GM04504 (cell line): ENCODE results near the gene KCNG4.
"Not testable (repeated sequence)": the region's sequence is repeated elsewhere in the genome, so short reads cannot be mapped to it uniquely, and the experiment has no call there.

Experiments used
- DNase-seq: peaks from one replicate; pipeline ENCODE4 v3.0.0-alpha.2; 2012; ENCODE audit warnings: low read depth

The KCNG4 gene

DNA sequence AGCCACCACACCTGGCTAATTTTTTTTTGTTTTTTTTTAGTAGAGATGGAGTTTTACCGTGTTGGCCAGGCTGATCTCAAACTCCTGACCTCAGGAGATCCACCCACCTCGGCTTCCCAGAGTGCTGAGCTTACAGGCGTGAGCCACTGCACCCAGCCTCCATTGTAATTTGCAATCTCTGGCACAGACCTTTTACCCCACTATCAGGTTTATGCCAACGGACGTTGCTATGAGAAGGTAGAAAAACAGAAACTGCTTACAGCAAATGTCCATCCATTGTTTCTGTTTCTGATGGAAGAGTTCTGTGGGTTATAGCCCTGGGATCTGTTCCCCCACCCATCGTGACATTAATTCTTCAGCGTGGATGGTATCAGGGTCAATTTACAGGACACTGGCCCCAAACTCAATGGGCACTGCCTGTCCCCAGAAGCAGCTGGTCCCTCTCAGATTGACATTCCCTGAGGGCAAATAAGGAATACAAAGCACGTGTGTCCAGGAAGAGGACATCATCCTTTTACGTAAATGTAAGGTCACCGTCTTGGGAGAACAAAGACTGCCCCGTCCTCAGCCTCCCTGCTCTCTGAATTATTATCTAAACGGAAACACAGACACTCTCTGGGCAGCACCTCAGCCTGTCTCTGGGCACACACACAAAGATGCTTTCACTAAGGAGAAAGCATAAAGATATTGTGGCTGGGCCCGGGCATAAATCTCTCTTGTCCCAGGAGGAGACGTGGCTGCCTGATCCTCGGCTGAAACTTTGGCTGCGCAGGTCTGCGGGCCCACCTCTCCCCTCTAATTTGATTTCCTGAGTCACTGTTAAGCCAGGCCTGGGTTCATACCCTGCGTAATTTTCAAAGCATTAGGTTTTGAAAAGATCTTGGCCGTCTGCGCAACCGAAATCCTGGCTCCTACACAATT lies 5.2 kb downstream of the KCNG4 start:
- DNase-seq, result no peak

DNA sequence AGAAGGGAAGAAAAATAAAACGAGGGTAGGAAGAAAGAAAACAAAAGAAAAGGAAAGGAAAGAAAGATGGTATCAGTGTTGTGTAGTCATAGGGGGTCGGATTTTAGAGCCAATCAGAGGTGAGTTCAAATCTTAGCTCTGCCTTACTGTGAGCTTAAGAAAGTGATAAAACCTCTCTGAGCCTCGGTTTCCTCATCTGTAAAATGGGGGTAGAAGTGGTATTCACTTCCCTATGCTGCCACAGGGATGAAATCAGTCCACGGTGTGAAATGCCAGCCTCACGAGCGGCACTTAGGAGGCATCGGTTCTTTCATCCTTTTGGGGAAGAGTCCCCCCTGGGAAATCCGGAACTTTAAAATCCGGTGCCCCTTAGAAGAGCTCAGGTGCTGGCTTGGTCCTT lies 6.1 kb downstream of the KCNG4 start:
- no peak for DNase-seq

DNA sequence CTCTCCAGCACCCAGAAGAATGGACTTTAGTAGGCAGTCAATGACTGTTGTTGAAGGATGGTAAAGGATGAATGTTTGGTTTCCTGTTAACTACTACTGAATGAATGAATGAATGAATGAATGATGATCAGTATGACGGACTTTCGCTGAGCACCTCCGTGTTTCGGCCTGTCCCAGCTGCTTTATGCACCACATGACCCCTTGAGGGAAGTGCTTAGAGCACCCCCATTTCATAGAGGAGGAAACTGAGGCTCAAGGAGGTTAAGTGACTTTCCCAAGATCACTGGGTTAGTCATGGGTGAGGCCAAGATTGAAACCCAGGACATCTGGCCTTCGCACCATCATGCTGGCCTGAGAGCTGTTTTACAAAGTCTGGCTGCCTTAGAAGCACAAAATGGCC lies 6.8 kb downstream of the KCNG4 start:
- no peak for DNase-seq

- DNase-seq, result no peak
These were observed 7.8 kb downstream of the KCNG4 start for GRCh38 chr16:84232060-84232459.

- DNase-seq, result no peak
These were observed 10.3 kb downstream of the KCNG4 start for GRCh38 chr16:84229471-84229870.

GRCh38 chr16:84228256-84228838 lies 11.5 kb downstream of the KCNG4 start:
- peak; percentile 83 for DNase-seq

DNA sequence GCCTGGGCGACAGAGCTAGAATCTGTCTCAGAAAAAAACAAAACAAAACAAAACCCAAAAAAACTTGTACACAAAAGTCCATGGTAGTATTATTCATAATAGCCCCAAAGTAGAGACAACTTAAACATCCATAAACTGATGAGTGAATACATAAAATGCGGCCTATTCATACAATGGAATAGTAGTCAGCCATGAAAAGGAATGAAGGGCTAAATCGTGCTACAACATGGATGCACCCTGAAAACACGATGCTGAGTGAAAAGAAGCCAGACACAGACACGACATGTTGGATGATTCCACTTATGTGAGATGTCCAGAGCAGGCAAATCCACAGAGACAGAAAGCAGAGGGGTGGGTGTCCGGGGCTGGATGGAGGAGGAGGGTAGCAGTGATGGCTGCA lies 12.3 kb downstream of the KCNG4 start:
- no peak for DNase-seq

DNA sequence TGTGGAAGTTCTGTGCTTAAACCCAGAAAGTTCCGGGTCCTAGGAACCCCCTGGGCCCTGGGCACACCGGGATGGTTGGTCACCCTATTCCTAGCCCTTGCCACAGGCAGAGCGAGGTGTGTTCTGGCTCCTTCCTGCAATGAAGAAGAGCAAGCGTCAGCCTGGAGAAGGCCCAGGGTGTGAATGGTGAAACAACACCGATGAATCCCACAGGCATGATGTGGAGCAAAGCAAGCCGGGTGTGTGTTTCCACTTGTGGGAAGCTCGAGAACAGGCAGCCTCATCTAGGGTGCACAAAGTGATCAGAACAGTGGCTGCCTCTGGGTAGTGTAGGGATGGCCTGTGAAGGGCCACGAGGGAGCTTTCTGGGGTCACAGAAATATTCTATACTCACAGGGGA lies 13.8 kb downstream of the KCNG4 start:
- DNase-seq, result no peak

- DNase-seq, result no peak
These were observed 14.2 kb downstream of the KCNG4 start for GRCh38 chr16:84225571-84225970.

GRCh38 chr16:84225126-84225525 lies 14.7 kb downstream of the KCNG4 start:
- no peak for DNase-seq

DNA sequence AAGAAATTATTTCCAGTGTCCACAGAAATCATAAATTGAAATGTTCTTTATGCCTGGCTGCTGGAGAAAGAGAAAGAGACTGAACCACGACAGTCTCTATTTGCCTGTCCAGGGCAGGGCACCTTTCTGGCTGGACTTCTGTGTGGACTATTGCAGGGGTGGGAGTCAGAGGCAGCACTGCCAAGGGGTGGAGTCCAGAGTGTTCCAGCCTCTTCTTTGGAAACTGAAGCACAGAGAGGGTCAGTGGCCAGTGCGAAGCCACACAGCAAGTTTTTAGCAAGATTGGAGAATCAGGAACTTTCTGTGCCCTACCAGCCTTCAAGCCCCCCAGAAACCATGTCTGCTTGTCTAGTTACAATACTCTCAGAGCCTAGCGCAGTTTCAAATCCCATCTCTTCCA lies 15.3 kb downstream of the KCNG4 start:
- no peak for DNase-seq

DNA sequence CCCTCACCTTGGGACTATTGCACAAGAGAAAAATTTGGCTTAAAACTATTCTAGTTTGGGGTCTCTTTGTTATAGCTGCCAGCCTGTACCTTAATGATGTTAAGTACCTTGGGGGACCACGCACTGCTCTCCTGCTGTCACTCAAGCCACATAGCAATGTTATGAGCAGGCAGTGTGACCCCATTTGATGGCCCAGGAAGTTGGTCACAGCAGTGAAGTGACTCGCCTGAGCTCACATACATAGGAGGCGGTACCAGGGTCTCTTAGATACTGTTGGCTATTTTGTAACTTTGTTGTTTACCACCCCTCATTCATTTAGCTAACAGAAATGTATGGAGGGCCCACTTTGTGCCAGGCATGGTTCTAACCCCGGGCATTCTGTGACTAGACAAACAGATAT lies 16.4 kb downstream of the KCNG4 start:
- no peak for DNase-seq

- DNase-seq, result no peak
These were observed 19.0 kb downstream of the KCNG4 start for GRCh38 chr16:84220851-84221250.

GRCh38 chr16:84218956-84219355 lies 20.9 kb downstream of the KCNG4 start:
- no peak for DNase-seq

- DNase-seq, result no peak
These were observed 21.5 kb downstream of the KCNG4 start for GRCh38 chr16:84218176-84218823.

DNA sequence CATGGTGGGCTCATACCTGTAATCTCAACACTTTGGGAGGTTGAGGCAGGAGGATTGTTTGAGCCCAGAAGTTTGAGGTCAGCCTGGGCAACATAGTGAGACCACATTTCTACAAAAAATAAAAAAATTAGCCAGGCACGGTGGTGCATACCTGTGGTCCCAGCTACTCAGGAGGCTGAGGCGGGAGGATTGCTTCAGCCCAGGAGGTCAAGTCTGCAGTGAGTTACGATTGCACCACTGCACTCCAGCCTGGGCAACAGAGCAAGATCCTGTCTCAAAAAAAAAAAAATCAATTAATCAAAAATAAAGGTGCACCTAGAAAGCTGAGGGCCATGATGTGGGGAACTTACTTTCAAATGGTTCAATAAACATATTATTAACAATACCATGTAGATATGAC lies 23.7 kb downstream of the KCNG4 start:
- DNase-seq, result not testable (repeated sequence)

GRCh38 chr16:84215531-84215930 lies 24.3 kb downstream of the KCNG4 start:
- DNase-seq, result no peak

- DNase-seq, result no peak
These were observed 25.3 kb downstream of the KCNG4 start for GRCh38 chr16:84214451-84215066.

- DNase-seq, result no peak
These were observed 27.2 kb downstream of the KCNG4 start for GRCh38 chr16:84212631-84213030.

- no peak for DNase-seq
These were observed 27.7 kb downstream of the KCNG4 start for GRCh38 chr16:84212154-84212553.

GRCh38 chr16:84209989-84210388 lies 29.8 kb downstream of the KCNG4 start:
- DNase-seq, result no peak

- DNase-seq, result no peak
These were observed 31.9 kb downstream of the KCNG4 start for GRCh38 chr16:84207879-84208278.

DNA sequence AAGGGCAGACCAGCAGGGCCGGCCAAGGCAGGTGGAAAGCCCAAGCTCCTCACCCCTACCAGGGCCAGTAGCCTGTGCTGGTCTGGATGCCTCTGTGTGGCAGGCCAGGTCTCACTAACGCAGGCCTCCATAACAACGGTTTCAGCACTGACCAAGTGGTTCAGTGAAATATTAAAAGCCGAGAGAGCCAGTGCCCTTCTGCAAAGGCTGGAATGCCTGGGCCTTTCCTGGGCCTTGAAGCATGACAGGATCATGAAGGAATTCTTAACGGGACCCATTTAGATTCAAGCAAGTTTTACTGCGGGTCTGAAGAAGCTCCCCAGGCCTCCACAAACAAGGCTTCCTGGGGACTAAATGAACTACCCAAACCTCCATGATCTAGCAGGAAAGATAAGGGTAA lies 32.6 kb downstream of the KCNG4 start:
- no peak for DNase-seq
